HG03520 (cell line): ENCODE data around the gene CFB.
"Not testable (repeated sequence)": the region's sequence is repeated elsewhere in the genome, so short reads cannot be mapped to it uniquely, and the experiment has no call there.

Source experiments
- ATAC-seq: cut with Tn5 transposase; IDR thresholded peaks from one replicate; pipeline ENCODE4 v1.9.1; 2021; ENCODE audit warnings: mild to moderate bottlenecking, moderate library complexity; ENCODE audit not compliant: unreplicated experiment

The CFB gene

DNA sequence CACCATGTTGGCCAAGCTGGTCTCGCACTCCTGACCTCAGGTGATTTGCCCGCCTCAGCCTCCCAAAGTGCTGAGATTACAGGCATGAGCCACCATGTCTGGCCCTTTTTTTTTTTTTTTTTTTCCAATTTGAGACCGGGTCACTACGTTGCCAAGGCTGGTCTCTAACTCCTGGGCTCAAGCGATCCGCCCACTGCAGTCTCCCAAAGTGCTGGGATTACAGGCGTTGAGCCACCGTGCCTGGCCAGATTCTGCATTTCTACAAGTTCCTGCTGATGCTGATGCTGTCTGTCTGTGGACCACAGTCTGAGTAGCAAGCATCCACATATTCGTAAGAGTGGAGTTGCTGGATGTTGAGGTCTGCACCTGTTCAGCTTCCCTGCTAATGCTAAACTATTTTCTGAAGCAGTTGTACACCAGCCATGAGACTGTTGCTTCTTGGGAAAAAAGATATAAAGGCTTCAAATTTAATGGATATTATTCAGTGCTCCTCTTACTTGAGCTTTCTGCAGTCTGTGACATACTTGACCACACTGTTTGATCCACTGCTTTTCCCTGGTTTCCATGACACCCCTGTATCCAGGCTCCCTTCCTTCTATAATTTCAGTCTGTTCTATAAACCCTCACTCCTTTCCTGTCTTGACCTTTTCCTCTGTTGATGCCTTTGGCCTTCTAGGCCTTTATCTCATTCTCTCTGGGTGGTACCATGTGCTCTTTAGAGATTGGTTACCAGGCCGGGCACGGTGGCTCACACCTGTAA, 33.9 kb upstream of the CFB start:
- no peak for ATAC-seq

DNA sequence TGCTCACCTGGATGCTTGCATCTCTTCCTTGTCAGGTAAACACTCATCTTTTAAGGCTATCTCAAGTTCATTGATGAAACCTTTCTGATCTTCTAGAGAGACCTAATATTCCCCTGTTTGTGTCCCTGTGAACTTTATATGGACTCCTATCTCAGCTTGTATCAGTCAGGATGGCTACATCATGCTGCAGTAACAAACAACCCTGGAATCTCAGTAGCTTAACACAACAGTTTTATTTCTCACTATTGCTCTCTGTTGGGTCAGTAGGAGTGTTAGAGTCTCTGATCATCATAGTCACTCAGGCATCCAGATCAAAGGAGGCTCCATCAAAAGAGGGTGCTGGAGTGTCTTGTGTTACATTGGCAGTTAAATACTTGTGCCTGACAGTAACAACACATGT, 30.5 kb upstream of the CFB start:
- no peak for ATAC-seq

DNA sequence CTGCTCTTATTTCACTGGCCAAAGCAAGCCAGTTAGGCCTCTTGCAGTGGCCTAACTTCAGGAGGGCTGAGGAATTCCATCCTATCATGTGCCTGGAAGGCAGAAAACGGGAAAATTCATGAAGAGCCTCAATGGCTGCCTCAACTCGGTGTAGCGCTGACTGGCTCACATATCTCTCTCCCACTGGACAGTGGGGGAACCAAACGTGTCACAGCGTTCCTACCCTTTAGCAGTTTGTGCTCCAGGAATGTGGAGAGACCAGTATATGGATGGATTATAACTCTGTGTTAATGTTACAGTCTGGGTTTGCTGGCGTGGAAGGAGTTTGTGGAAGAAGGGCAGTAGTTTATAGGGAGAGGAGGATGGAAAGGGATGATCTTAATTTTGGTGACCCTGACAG, 30.1 kb upstream of the CFB start:
- ATAC-seq, result no peak

DNA sequence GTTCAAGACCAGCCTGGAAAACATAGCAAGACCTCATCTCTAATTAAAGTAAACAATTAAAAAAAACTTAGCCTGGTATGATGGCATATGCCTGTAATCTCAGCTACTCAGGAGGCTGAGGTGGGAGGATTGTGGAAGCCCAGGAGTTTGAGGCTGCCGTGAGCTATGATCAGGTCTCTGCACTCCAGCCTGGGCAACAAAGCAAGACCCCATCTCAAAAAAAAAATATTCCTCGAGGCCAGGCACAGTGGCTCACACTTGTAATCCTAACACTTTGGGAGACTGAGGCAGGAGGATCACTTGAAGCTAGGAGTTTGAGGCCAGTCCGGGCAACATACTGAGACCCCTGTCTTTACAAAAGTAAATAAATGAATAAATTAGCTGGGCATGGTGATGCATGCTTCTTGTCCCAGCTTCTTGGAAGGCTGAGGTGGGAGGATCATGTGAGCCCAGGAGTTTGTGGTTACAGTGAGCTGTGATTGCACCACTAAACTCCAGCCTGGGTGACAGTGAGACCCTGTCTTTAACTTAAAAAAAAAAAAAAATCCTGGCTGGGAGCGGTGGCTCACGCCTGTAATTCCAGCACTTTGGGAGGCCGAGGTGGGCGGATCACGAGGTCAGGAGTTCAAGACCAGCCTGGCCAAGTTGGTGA, 27.7 kb upstream of the CFB start:
- ATAC-seq, result no peak

DNA sequence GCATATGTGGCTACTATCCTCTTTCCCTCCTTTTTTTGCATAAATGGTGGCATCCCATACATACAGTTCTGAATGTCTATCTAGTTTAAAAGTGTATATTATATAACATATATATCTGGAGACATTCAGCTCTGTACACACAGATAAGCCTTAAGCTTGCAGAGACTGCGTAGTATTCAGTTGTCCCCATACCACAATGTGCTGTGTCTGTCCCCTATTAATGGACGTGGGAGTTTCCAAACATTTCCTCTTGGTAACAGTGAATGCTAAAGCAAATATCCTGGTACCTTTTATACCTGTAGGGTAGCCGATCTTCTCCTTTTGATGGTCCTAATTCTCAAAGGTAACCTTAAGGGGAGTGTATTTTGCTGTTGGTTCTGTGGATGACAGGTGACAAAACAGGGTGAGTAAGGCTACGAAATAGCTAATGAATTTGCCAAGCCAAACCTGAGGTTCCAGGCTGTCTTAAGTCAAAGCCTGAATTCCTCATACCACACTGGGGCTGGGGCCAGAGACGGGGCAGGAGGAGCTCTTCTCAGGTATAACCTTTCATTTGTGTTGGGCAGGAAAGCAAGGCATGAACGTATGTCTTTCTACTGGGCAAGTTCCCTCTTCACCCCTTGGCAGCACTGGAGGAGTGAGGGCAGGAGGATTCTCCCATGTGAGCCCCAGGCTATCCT, 26.1 kb upstream of the CFB start:
- no peak for ATAC-seq

DNA sequence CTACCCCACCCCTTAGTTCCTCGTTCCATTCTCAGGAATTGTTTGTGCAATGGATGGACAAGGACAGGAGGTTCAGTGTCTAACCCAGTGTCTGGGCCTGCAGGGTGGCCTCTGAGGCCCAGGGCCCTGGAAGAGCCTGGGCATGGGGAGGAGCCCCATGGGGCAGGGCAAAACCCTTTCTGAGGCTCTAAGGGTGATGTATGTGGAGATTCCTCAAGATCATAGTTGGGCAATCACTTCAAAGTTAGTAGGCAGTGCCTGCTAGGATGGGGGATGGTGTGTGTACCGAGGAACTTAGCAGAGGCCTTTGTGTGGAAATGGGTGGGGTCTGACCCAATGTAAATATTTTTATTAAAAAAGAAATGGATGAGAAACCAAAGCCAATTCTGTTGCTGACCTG, 25.1 kb upstream of the CFB start:
- ATAC-seq, result no peak

DNA sequence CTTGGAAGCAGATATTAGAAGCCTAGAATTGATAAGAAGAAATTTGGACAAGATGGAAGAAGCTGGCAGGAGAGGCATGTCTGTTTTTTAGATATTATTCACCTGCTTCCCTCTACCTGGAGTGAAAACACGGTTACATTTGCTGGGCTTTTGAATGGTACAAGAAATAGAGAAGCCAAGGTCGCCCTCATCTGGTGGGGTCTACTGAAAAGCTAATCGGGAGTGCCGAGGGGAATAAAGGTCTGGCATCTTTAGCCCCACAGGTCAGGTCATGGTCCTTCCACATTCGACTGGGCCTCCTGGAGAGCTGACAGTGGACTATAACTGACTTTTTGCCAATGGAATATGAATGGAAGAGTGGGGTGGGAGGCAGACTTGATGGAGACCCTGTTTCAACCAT, 23.0 kb upstream of the CFB start:
- no peak for ATAC-seq

DNA sequence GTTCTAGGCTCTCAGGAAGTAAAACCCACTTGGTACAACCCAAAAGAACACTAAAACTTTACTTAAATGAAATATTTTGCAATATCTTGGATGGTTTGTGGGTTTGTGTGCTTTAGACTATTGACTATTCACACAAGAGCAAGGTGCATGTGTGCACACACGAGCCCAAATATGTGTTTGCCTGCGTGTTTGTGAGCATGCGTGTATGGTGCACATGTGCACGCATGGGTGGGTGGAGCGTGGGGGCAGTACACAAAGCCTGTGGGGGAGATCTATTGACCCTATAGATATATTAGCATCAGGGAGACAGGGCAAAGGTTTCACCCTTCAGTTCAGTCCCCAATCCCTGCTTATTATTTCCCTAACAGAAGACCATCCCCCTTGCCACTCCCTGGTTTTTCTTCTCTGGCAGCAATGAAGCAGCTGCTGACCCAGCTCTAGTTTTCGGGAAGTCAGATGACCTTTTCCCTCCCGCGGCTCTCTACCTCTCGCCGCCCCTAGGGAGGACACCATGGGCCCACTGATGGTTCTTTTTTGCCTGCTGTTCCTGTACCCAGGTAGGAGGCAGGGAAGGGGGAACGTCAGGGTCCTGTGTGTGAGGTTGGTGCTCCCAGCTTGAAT, 18.5 kb upstream of the CFB start, which contains the start of gene C2:
Gene C2, plus strand, starts transcription at position 476 of the 621 bp plus-strand sequence. Its CDS starts 36 bp downstream, at position 512.
- ATAC-seq, result no peak

DNA sequence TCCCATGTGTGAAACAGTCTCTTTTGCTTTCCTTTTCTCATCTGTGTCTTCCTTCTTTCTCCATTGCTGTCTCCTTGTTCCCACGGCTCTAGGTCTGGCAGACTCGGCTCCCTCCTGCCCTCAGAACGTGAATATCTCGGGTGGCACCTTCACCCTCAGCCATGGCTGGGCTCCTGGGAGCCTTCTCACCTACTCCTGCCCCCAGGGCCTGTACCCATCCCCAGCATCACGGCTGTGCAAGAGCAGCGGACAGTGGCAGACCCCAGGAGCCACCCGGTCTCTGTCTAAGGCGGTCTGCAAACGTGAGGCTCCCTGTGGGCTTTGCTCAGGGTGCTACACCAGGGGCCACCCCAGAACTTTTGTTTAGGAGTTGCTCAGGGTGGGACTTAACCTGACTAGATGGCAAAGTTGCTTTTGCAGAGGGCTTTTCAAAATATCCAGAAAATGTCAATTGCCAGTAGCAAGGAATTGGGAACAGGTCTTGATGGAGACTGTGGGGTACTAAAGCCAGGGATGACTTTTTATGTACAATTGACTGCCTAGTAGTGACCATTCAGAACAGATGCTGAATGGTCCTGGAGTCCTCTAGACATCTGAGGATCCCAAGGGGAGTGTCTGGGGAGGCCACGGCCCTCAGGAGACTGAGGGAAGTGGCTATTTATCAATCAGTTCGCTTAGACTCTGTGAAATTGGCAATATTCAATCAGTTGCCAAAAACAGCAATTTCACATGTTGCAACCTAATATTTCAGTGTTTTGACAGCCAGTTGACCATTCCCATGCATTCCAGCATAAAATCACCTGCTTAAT, 17.8 kb upstream of the CFB start:
- ATAC-seq, result no peak

DNA sequence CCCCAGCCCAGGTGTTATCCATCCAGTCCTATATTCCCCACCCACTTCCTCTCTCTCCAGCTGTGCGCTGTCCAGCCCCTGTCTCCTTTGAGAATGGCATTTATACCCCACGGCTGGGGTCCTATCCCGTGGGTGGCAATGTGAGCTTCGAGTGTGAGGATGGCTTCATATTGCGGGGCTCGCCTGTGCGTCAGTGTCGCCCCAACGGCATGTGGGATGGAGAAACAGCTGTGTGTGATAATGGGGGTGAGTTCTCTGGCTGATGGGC, 17.3 kb upstream of the CFB start:
- no peak for ATAC-seq

DNA sequence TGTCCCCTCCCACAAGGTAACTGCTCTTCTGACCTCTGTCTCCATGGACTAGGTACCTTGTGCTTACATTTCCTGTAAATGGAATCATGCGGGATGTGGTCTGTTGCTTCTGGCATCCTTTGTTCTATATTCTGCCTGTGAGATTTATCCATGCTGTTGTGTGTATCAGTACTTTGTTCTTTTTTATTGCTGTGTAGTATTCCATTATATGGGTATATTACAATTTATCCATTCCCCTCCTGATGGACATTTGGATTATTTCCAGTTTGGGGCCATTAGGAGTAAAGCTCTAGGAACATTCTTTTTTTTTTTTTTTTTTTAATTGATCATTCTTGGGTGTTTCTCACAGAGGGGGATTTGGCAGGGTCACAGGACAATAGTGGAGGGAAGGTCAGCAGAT, 14.9 kb upstream of the CFB start:
- no peak for ATAC-seq

DNA sequence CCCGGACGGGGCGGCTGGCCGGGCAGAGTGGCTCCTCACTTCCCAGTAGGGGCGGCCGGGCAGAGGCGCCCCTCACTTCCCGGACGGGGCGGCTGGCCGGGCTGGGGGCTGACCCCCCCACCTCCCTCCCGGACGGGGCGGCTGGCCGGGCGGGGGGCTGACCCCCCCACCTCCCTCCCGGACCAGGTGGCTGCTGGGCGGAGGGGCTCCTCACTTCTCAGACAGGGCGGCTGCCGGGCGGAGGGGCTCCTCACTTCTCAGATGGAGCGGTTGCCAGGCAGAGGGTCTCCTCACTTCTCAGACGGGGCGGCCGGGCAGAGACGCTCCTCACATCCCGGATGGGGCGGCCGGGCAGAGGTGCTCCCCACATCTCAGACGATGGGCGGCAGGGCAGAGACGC, 13.8 kb upstream of the CFB start:
- not testable (repeated sequence) for ATAC-seq

DNA sequence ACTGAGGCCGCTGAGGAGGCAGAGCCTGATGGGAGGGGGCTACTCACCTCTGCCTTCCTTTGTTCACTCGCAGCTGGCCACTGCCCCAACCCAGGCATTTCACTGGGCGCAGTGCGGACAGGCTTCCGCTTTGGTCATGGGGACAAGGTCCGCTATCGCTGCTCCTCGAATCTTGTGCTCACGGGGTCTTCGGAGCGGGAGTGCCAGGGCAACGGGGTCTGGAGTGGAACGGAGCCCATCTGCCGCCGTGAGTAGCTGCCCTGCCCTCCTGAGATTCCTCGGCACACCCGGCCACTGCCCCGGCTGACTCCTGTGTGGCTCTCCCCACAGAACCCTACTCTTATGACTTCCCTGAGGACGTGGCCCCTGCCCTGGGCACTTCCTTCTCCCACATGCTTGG, 12.4 kb upstream of the CFB start:
- no peak for ATAC-seq

DNA sequence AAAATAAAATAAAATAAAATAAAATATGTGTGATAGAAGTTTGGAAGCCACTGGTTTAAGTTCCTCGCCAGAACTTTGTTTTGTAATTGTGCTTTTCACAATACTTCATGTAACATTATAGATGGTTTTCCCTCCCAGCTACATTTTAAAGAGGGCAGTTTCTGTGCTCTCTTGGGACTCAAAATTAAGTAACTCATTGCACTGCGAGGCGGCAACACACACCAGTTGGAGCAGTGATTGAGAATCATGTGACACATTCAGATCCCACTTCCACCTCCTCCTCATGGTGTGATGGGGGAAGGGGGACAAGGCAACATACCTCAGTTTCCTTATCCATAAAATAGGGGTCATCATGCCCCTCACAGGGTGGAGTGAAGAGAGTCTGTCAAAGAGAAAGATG, 10.9 kb upstream of the CFB start:
- no peak for ATAC-seq

DNA sequence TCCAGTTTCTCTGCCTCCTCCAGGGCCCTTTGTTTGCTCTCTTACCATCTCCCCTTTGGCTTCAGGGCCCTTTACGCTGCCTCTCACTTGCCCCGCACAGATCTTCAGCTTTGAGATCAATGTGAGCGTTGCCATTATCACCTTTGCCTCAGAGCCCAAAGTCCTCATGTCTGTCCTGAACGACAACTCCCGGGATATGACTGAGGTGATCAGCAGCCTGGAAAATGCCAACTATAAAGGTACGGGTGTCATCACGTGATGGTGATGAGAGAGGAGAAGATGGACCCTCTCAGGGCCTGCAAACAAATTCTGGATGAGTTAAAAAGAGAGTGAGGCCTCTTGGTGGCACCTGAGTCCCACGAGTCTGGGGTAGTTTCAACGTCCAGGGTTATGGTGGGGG, 10.1 kb upstream of the CFB start:
- no peak for ATAC-seq

DNA sequence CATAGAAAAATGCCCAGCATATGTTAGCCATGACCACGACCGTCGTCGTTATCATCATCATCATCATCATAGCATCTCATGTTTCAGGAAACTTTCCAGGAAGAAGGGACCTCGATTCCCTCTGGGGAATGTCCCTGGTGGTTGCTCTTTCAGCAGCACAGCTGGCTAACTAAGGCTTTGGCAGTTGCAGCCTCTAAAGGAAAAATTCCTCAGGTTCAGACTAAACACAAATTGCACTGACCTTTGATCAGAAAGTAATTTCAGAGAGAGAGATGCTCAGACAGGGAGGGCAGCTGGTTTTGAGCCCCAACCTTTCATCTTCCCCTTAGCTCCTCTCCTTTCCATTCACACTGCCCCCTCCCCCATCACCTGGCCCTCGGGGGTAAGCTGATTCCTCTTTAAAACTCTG, 5.6 kb upstream of the CFB start:
- no peak for ATAC-seq

DNA sequence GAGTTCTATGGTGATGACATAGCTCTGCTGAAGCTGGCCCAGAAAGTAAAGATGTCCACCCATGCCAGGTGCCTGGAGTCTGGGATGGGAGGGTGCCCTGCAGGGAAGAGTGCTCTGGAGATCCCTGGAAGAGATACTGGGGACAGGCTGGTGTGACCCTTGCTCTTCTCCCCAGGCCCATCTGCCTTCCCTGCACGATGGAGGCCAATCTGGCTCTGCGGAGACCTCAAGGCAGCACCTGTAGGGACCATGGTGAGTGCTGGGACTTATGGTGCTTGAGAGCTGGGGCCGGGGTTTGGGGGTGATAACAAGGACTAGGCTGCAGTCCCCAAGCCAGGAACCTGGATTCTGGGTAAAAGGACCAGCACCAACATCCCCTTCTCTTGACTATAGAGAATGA, 2.2 kb upstream of the CFB start:
- ATAC-seq, result no peak

DNA sequence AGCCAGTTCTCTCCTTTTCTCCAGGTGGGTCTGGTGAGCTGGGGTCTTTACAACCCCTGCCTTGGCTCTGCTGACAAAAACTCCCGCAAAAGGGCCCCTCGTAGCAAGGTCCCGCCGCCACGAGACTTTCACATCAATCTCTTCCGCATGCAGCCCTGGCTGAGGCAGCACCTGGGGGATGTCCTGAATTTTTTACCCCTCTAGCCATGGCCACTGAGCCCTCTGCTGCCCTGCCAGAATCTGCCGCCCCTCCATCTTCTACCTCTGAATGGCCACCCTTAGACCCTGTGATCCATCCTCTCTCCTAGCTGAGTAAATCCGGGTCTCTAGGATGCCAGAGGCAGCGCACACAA, 765 bp upstream of the CFB start:
- ATAC-seq, result no peak

DNA sequence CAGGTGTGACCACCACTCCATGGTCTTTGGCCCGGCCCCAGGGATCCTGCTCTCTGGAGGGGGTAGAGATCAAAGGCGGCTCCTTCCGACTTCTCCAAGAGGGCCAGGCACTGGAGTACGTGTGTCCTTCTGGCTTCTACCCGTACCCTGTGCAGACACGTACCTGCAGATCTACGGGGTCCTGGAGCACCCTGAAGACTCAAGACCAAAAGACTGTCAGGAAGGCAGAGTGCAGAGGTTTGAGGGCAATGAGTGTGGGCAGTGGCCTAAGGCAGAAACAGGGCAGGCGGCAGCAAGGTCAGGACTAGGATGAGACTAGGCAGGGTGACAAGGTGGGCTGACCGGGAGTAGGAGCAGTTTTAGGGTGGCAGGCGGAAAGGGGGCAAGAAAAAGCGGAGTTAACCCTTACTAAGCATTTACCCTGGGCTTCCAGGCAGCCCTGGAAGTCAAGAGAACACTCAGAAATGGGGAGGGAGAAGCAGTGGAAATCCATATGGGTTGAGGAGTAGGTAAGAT, 533 bp downstream of the CFB start:
- ATAC-seq, result no peak

DNA sequence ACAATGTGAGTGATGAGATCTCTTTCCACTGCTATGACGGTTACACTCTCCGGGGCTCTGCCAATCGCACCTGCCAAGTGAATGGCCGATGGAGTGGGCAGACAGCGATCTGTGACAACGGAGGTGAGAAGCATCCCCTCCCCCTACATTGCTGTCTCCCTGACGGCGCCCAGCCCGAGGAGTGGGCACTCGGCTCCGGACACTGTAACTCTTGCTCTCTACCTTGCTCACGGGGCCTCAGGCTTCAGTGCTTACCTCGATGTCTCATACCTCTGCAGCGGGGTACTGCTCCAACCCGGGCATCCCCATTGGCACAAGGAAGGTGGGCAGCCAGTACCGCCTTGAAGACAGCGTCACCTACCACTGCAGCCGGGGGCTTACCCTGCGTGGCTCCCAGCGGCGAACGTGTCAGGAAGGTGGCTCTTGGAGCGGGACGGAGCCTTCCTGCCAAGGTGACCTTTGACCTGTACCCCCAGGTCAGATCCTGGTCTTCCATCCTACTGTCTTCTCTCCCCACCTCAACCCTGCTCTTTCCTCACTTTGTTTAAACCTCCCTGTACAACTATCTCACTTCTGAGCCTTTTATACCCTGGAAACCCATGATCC, 1.3 kb downstream of the CFB start:
- no peak for ATAC-seq

DNA sequence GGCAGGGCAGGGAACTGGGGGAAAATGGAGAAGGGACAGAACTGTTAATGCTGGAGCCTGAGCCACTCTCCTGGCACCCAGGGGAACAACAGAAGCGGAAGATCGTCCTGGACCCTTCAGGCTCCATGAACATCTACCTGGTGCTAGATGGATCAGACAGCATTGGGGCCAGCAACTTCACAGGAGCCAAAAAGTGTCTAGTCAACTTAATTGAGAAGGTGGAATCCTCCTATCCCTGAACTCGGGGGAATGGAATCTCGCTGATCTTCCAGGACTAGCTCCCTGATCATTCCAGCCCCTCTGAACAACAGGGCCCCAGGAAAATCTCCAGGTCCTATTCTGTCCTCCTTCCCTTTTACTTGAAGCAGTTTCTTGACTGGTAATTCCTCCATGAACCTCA, 2.0 kb downstream of the CFB start:
- ATAC-seq, result no peak
